BJ (cell line): Measurements from ENCODE around the gene RAB17. TPM values are rescaled to one million over a fixed set of nuclear protein-coding genes. Genes with fewer than 3 reads are reported as not detected.
"Not testable (repeated sequence)": the region's sequence is repeated elsewhere in the genome, so short reads cannot be mapped to it uniquely, and the experiment has no call there.

Experiments
- CTCF ChIA-PET: fragments of 350-600 bp; formaldehyde crosslinking; extraction: SDS; loops from one replicate; lab custom pipeline; 2021; ENCODE audit warnings: antibody characterized with exemption, inconsistent platforms; lab: Yijun Ruan, JAX
- POLR2A ChIA-PET: fragments of 300-600 bp; sonication (Branson Sonifier 250); formaldehyde crosslinking; extraction: SDS; loops from one replicate; lab custom pipeline; 2021; ENCODE audit warnings: antibody characterized with exemption; lab: Charles Lee
- DNase-seq: peaks from one replicate; pipeline ENCODE4 v3.0.0-alpha.2; 2011; ENCODE audit warnings: low read depth
- H3K27me3 ChIP-seq: 2 replicates; pipeline ENCODE4 v1.6.0; 2011; ENCODE audit warnings: low read length; ENCODE audit not compliant: control insufficient read depth, insufficient read depth
- H3K36me3 ChIP-seq: 2 replicates; pipeline ENCODE4 v1.5.1; 2011; ENCODE audit warnings: low read length; ENCODE audit not compliant: control insufficient read depth, insufficient read depth
- H3K4me3 ChIP-seq: 2 replicates; pipeline ENCODE4 v1.5.1; 2011; ENCODE audit warnings: low read depth, mild to moderate bottlenecking, control low read depth, low read length
- polyA plus RNA-seq: library from polyadenylated mRNA; depleted of rRNA; stranded (reverse); fragments of >200 nt; gene quantifications from 2 replicates; pipeline ENCODE4 v1.2.3, GENCODE V29; 2011
- TF ChIP-seq, protein P1 (sequence below): IDR thresholded peaks from 2 replicates; pipeline ENCODE4 v1.5.1; 2011; ENCODE audit warnings: low read depth, mild to moderate bottlenecking, control low read depth, inconsistent platforms, low read length, moderate library complexity; ENCODE audit not compliant: insufficient read depth

Gene RAB17
- polyA plus RNA-seq, 1 experiment: 0.25 TPM

- no peaks in the 10 kb centered on the region for H3K27me3 ChIP-seq
- no peak overlapping the region for H3K4me3 ChIP-seq
- POLR2A ChIA-PET: no interaction called here
- no peak for DNase-seq
- no peaks in the 10 kb centered on the region for H3K36me3 ChIP-seq
- CTCF ChIA-PET: interaction anchor here (1.8 kb wide), 1 partner anchor 148 kb away, joined by 8 read pairs; no protein-coding TSS in a partner anchor
- TF ChIP-seq, protein P1, sequence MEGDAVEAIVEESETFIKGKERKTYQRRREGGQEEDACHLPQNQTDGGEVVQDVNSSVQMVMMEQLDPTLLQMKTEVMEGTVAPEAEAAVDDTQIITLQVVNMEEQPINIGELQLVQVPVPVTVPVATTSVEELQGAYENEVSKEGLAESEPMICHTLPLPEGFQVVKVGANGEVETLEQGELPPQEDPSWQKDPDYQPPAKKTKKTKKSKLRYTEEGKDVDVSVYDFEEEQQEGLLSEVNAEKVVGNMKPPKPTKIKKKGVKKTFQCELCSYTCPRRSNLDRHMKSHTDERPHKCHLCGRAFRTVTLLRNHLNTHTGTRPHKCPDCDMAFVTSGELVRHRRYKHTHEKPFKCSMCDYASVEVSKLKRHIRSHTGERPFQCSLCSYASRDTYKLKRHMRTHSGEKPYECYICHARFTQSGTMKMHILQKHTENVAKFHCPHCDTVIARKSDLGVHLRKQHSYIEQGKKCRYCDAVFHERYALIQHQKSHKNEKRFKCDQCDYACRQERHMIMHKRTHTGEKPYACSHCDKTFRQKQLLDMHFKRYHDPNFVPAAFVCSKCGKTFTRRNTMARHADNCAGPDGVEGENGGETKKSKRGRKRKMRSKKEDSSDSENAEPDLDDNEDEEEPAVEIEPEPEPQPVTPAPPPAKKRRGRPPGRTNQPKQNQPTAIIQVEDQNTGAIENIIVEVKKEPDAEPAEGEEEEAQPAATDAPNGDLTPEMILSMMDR: no peak
Measured at GRCh38 chr2:237596520-237597195, 6.1 kb upstream of the RAB17 start.

DNA sequence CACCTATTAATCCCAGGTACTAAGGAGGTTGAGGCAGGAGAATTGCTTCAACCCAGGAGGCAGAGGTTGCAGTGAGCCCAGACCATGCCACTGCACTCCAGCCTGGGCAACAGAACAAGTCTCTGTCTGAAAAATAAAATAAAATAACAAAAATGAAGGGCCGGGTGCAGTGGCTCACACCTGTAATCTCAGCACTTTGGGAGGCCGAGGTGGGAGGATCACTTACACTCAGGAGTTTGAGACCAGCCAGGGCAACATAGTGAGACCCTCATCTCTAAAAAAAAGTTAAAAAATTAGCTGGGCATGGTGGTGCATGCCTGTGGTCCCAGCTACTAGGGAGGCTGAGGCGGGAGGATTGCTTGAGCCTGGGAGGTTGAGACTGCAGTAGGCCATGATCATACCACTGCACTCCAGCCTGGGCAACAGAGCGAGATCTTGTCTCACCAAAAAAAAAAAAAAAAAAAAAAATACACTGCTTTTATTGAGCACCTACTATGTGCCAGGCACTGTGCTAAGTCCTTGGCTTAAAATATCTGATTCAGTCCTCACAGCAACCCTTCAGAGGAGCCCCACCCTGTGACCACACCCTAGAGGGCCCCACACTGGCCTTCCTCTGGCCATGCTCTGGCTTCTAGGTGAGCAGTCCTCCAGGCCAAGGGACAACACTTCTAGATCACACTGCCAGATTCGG is 5.4 kb upstream of the RAB17 start:
- H3K4me3 ChIP-seq, POLR2A ChIA-PET, H3K27me3 ChIP-seq, DNase-seq, H3K36me3 ChIP-seq: not testable (repeated sequence)
- CTCF ChIA-PET: interaction anchor here (1.8 kb wide), 1 partner anchor 149 kb away, joined by 8 read pairs; no protein-coding TSS in a partner anchor

DNA sequence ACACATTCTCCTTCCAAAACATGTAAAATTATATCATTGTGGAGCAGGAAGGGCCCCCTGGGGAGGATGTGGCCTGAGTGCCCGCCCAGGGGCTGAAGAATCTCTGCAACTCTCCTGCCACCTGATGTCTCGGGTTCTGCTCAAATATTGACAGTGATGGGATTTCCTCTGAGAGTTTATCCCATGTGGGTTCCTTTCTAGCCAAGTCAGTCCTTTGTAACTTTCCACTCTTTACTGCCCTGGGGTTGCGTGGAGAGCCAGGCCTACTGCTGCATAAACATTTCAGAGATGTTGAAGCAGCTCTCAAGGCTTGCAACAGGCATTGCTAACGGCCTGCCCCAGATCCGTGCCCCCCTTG is 4.0 kb upstream of the RAB17 start:
- no peaks in the 10 kb centered on the region for H3K36me3 ChIP-seq
- DNase-seq: no peak
- POLR2A ChIA-PET: no interaction called here
- no peaks in the 10 kb centered on the region for H3K27me3 ChIP-seq
- TF ChIP-seq, protein P1: no peak
- CTCF ChIA-PET: interaction anchor here (1.1 kb wide), 1 partner anchor 191 kb away, joined by 3 read pairs; no protein-coding TSS in a partner anchor
- no peak overlapping the region for H3K4me3 ChIP-seq

- Histone ChIP-seq H3K36me3 (no peaks in the 10 kb centered on the region), H3K4me3 (no peak overlapping the region), H3K27me3 (no peaks in the 10 kb centered on the region)
- DNase-seq: no peak
- CTCF ChIA-PET: interaction anchor here (1.1 to 1.2 kb wide), 2 partner anchors 82 to 190 kb away, joined by 3 read pairs; no protein-coding TSS in a partner anchor
- POLR2A ChIA-PET: no interaction called here
- TF ChIP-seq, protein P1: no peak
Measured at GRCh38 chr2:237593596-237594320, 3.2 kb upstream of the RAB17 start.

- no peaks in the 10 kb centered on the region for H3K27me3 ChIP-seq
- CTCF ChIA-PET: interaction anchor here (0.6 to 1.7 kb wide), 3 partner anchors 12 to 82 kb away, joined by 3 to 5 read pairs (median 3); no protein-coding TSS in a partner anchor
- POLR2A ChIA-PET: no interaction called here
- no peaks in the 10 kb centered on the region for H3K36me3 ChIP-seq
- TF ChIP-seq, protein P1: no peak
- no peak for DNase-seq
- no peak overlapping the region for H3K4me3 ChIP-seq
Measured at GRCh38 chr2:237593036-237593435, 2.5 kb upstream of the RAB17 start.
